SK-N-SH treated with all-trans-retinoic acid at 6 μM for 48 hours (cell line): ENCODE results near the gene ZNF219.

Experiments
- ATAC-seq: fragments of 200-7000 bp; cut with Tn5 transposase; 3 replicates; pipeline ENCODE4 v1.9.1; 2020; ENCODE audit warnings: mild to moderate bottlenecking, moderate library complexity
- ARNTL ChIP-seq: fragments of 450-650 bp; formaldehyde crosslinking; IDR thresholded peaks from 2 replicates; pipeline ENCODE4 v1.5.0; 2020; ENCODE audit warnings: low read depth, mild to moderate bottlenecking, moderate library complexity, borderline replicate concordance
- BACH2 ChIP-seq: fragments of 250-450 bp; sonication (Bioruptor Pico); IDR thresholded peaks from 2 replicates; pipeline ENCODE4 v1.9.0; 2021; ENCODE audit warnings: mild to moderate bottlenecking, borderline replicate concordance
- CREB5 ChIP-seq: fragments of 250-450 bp; sonication (Bioruptor Pico); IDR thresholded peaks from 2 replicates; pipeline ENCODE4 v1.5.1; 2020; ENCODE audit warnings: low read depth, mild to moderate bottlenecking, moderate library complexity
- CSDC2 ChIP-seq: fragments of 250-450 bp; sonication (Bioruptor Pico); IDR thresholded peaks from 2 replicates; pipeline ENCODE4 v1.5.0; 2020; ENCODE audit warnings: mild to moderate bottlenecking, moderate library complexity
- CSRNP3 ChIP-seq: fragments of 250-450 bp; sonication (Bioruptor Pico); IDR thresholded peaks from 2 replicates; pipeline ENCODE4 v1.5.1; 2021; ENCODE audit warnings: mild to moderate bottlenecking, moderate library complexity
- ESRRG ChIP-seq: fragments of 250-450 bp; sonication (Bioruptor Pico); IDR thresholded peaks from 2 replicates; pipeline ENCODE4 v1.6.1; 2021; ENCODE audit warnings: mild to moderate bottlenecking
- GLIS3 ChIP-seq: fragments of 250-450 bp; sonication (Bioruptor Pico); IDR thresholded peaks from 2 replicates; pipeline ENCODE4 v1.5.0; 2020; ENCODE audit warnings: mild to moderate bottlenecking, moderate library complexity
- ISL1 ChIP-seq: fragments of 250-450 bp; sonication (Bioruptor Pico); IDR thresholded peaks from 2 replicates; pipeline ENCODE4 v2.1.2; 2022; ENCODE audit warnings: mild to moderate bottlenecking, moderate library complexity
- OSR1 ChIP-seq: fragments of 250-450 bp; sonication (Bioruptor Pico); IDR thresholded peaks from 2 replicates; pipeline ENCODE4 v1.8.0; 2022; ENCODE audit warnings: moderate library complexity, mild to moderate bottlenecking, inconsistent platforms
- PATZ1 ChIP-seq: fragments of 250-450 bp; sonication (Bioruptor Pico); IDR thresholded peaks from 2 replicates; pipeline ENCODE4 v1.8.0; 2020; ENCODE audit warnings: mild to moderate bottlenecking, moderate library complexity, borderline replicate concordance
- POU6F1 ChIP-seq: fragments of 250-450 bp; sonication (Bioruptor Pico); IDR thresholded peaks from 2 replicates; pipeline ENCODE4 v1.8.0; 2021; ENCODE audit warnings: low read depth, mild to moderate bottlenecking, moderate library complexity, borderline replicate concordance
- PPARA ChIP-seq: fragments of 250-450 bp; sonication (Bioruptor Pico); IDR thresholded peaks from 2 replicates; pipeline ENCODE4 v1.5.0; 2020; ENCODE audit warnings: mild to moderate bottlenecking, borderline replicate concordance
- RARB ChIP-seq: fragments of 250-450 bp; sonication (Bioruptor Pico); IDR thresholded peaks from 2 replicates; pipeline ENCODE4 v1.8.0; 2021; ENCODE audit warnings: mild to moderate bottlenecking, moderate library complexity
- TCF4 ChIP-seq: fragments of 250-450 bp; sonication (Bioruptor Pico); IDR thresholded peaks from 2 replicates; pipeline ENCODE4 v1.8.0; 2021; ENCODE audit warnings: mild to moderate bottlenecking, moderate library complexity, borderline replicate concordance
- TOX ChIP-seq: fragments of 250-450 bp; sonication (Bioruptor Pico); IDR thresholded peaks from 2 replicates; pipeline ENCODE4 v1.8.0; 2021; ENCODE audit warnings: mild to moderate bottlenecking, moderate library complexity, borderline replicate concordance
- TSHZ2 ChIP-seq: fragments of 250-450 bp; sonication (Bioruptor Pico); IDR thresholded peaks from 2 replicates; pipeline ENCODE4 v1.5.0; 2020; ENCODE audit warnings: mild to moderate bottlenecking, moderate library complexity
- ZC3H10 ChIP-seq: fragments of 250-450 bp; sonication (Bioruptor Pico); IDR thresholded peaks from 2 replicates; pipeline ENCODE4 v1.5.1; 2021; ENCODE audit warnings: mild to moderate bottlenecking, moderate library complexity
- ZFP3 ChIP-seq: fragments of 250-450 bp; sonication (Bioruptor Pico); IDR thresholded peaks from 2 replicates; pipeline ENCODE4 v1.5.0; 2020; ENCODE audit warnings: mild to moderate bottlenecking, moderate library complexity
- ZFP30 ChIP-seq: fragments of 450-650 bp; formaldehyde crosslinking; IDR thresholded peaks from 2 replicates; pipeline ENCODE4 v1.5.0; 2022; ENCODE audit warnings: mild to moderate bottlenecking, moderate library complexity
- ZNF565 ChIP-seq: fragments of 450-650 bp; formaldehyde crosslinking; conservative IDR thresholded peaks from 2 replicates; pipeline ENCODE4 v1.5.0; 2020; ENCODE audit warnings: low read depth, mild to moderate bottlenecking, moderate library complexity
- ZNF70 ChIP-seq: fragments of 450-650 bp; formaldehyde crosslinking; IDR thresholded peaks from 2 replicates; pipeline ENCODE4 v1.5.0; 2020; ENCODE audit warnings: mild to moderate bottlenecking, moderate library complexity
- ZNF8 ChIP-seq: fragments of 450-650 bp; formaldehyde crosslinking; IDR thresholded peaks from 2 replicates; pipeline ENCODE4 v1.5.0; 2020; ENCODE audit warnings: mild to moderate bottlenecking, moderate library complexity

ZNF219 gene

GRCh38 chr14:21066882-21067502, 31.5 kb downstream of the ZNF219 start:
- no peak for TF ChIP-seq PPARA
- TF ChIP-seq ISL1 (CRISPR knock-in tag): no peak
- TF ChIP-seq PATZ1 (CRISPR knock-in tag): no peak
- TF ChIP-seq ZNF8: no peak
- TF ChIP-seq ESRRG: no peak
- ATAC-seq: no peak

GRCh38 chr14:21063479-21063878, 35.0 kb downstream of the ZNF219 start:
- TF ChIP-seq ZFP30 (CRISPR knock-in tag) (no peak), ISL1 (CRISPR knock-in tag) (no peak), PPARA (no peak), GLIS3 (CRISPR knock-in tag) (no peak), CSDC2 (CRISPR knock-in tag) (no peak), TCF4 (CRISPR knock-in tag) (no peak), RARB (CRISPR knock-in tag) (no peak), OSR1 (CRISPR knock-in tag) (no peak), ZNF70 (CRISPR knock-in tag) (no peak), BACH2 (no peak), ARNTL (CRISPR knock-in tag) (no peak), ZNF8 (no peak), ZFP3 (CRISPR knock-in tag) (no peak), TSHZ2 (CRISPR knock-in tag) (no peak), ZNF565 (no peak), TOX (CRISPR knock-in tag) (no peak), POU6F1 (CRISPR knock-in tag) (no peak), ZC3H10 (no peak), CSRNP3 (CRISPR knock-in tag) (no peak)
- peak; percentile 83 for ATAC-seq

- no peak for ATAC-seq
- no peak for TF ChIP-seq CSDC2 (CRISPR knock-in tag)
- no peak for TF ChIP-seq GLIS3 (CRISPR knock-in tag)
- TF ChIP-seq ISL1 (CRISPR knock-in tag): no peak
- TF ChIP-seq TSHZ2 (CRISPR knock-in tag): no peak
- TF ChIP-seq ZNF70 (CRISPR knock-in tag): no peak
- TF ChIP-seq ZFP30 (CRISPR knock-in tag): no peak
- TF ChIP-seq ARNTL (CRISPR knock-in tag): no peak
- TF ChIP-seq ZFP3 (CRISPR knock-in tag): no peak
- TF ChIP-seq TOX (CRISPR knock-in tag): no peak
- TF ChIP-seq PPARA: no peak
- TF ChIP-seq ZNF565: no peak
- TF ChIP-seq PATZ1 (CRISPR knock-in tag): no peak
- TF ChIP-seq RARB (CRISPR knock-in tag): no peak
- no peak for TF ChIP-seq ZC3H10
- TF ChIP-seq CREB5: no peak
- TF ChIP-seq BACH2: no peak
- no peak for TF ChIP-seq ZNF8
Observed at GRCh38 chr14:21061347-21061668, 37.1 kb downstream of the ZNF219 start.
